Stomach smooth muscle (tissue), 2 donors: Measurements from ENCODE around the gene PLD4.

Experiments
- H3K27ac ChIP-seq: one replicate; pipeline ENCODE4 v1.7.0; 2013; ENCODE audit warnings: mild to moderate bottlenecking, low read length, inconsistent platforms
- H3K27me3 ChIP-seq, 2 donors: one replicate each; pipeline ENCODE4 v1.7.0; 2013; ENCODE audit warnings: low read length in 2 of 2; ENCODE audit not compliant: insufficient read depth in 2 of 2, control insufficient read depth in 1 of 2
- H3K36me3 ChIP-seq, 2 donors: one replicate each; pipeline ENCODE4 v1.7.0; 2013; ENCODE audit warnings: low read length in 2 of 2; ENCODE audit not compliant: control insufficient read depth in 2 of 2, insufficient read depth in 2 of 2
- H3K4me1 ChIP-seq: one replicate; pipeline ENCODE4 v1.7.0; 2013; ENCODE audit warnings: low read length; ENCODE audit not compliant: control insufficient read depth, insufficient read depth
- H3K4me3 ChIP-seq, 2 donors: one replicate each; pipeline ENCODE4 v1.7.0; 2013; ENCODE audit warnings: low read length in 2 of 2
- H3K9ac ChIP-seq, 2 donors: one replicate each; pipeline ENCODE4 v1.7.0; 2013; ENCODE audit warnings: low read length in 2 of 2, mild to moderate bottlenecking in 1 of 2
- H3K9me3 ChIP-seq, 2 donors: one replicate each; pipeline ENCODE4 v1.7.0; 2013; ENCODE audit warnings: low read length in 2 of 2; ENCODE audit not compliant: control insufficient read depth in 2 of 2
- donor health status: healthy.
- donor health status: Pancreatic carcinoma.

PLD4 gene

GRCh38 chr14:104967386-104968152, 42.9 kb downstream of the PLD4 start:
- Histone ChIP-seq H3K27ac (peak overlapping the region; percentile 97), H3K4me1 (peaks cover 71% of the 10 kb centered on the region), H3K36me3 (peaks cover 0 to 3% of the 10 kb centered on the region in 2 donors), H3K27me3 (no peaks in the 10 kb centered on the region), H3K9ac (peak overlapping the region; percentile 47 to 59), H3K4me3 (peak overlapping the region; percentile 83 to 84), H3K9me3 (no peaks in the 10 kb centered on the region)

DNA sequence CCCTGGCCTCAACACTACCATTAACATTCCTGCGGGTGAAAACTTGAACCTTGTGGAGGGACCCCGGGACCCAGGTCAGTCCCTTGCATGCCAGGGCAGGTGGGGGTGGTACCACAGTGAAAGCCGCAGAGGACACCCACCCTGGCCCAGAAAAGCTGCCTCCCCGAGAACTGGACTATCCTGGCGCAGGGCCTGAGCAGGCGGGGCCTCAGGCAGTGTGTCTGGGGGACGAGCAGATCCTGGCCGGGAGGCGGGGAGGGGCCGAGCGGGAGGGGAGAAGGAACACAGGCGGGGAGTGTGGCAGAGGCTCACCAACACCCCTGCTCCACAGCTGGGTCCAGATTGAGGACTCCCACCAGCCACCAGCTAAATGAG, 43.5 kb downstream of the PLD4 start:
- peak overlapping the region; percentile 83 to 84 for H3K4me3 ChIP-seq
- H3K9me3 ChIP-seq = no peaks in the 10 kb centered on the region
- peaks cover 77% of the 10 kb centered on the region for H3K4me1 ChIP-seq
- peak overlapping the region; percentile 97 for H3K27ac ChIP-seq
- H3K27me3 ChIP-seq = no peaks in the 10 kb centered on the region
- peaks cover 0 to 3% of the 10 kb centered on the region in 2 donors for H3K36me3 ChIP-seq
- H3K9ac ChIP-seq = peak overlapping the region; percentile 59 to 76

DNA sequence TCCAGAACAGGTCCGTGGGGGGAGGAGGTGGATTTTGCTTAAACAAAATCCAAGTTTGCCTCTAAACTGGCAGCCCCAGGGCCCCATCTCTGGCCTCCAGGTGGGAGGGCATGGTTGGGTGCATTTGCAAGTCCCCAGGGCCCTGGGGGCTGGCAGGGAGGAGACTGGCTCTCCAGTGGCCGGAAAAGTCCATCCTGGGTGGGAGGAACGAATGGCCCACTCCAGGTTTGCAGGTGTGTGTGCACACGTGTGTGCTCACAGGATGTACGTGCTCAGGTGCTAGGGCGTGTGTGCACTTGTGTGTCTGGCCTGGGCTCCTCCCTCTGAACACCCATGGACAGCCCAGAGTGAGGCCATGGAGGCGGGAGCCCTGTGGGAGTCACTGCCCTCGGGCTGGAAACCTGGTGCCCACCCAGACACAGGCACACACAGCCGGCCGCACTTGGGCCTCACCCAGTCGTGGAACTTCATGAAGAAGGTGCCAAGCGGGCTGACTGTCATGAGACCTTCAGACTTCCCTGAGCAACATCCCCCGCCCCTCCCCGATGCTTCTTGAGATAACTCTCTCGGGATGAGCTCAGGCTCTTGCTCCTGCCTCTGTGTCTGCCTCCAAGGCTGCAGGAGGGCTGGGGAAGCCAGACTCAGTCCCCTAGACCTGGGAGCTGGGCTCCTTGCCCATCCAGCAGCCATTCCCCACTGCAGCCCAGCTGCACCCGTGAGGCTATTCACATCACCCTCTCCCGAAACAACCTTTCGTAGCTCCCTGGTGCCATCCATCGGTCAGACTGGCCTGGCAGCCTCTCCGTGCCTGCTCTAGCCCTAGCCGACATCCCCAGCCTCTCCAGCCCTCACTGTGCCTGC, 44.1 kb downstream of the PLD4 start:
- H3K4me1 ChIP-seq = peaks cover 83% of the 10 kb centered on the region
- peak overlapping the region; percentile 83 to 84 for H3K4me3 ChIP-seq
- peaks cover 0 to 3% of the 10 kb centered on the region in 2 donors for H3K36me3 ChIP-seq
- H3K9ac ChIP-seq = peak overlapping the region; percentile 76 to 77
- no peaks in the 10 kb centered on the region for H3K27me3 ChIP-seq
- H3K9me3 ChIP-seq = no peaks in the 10 kb centered on the region
- peak overlapping the region; percentile 97 for H3K27ac ChIP-seq

DNA sequence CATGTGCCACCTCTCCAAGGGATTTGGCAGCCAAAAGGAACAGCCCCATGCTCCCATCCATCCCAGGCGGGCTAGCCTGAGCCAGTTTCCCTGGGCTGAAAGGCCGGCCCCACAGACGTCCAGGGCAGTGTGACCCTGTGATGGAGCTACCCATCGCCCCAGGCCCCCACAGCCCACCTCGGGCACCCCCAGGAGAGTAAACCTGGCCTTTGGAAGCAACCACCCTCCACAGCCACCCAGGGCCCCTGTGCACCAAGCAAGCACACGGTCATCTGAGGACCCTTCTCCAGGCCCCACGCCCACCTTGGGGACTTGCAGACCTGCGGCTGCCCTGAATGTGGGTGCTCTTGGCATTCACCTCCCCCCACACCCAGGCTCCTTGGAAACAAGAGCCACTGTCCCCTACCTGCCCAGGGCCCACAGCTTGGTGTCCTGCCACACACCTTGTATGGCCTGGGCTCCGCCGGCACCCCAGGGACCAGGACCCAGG, 45.1 kb downstream of the PLD4 start:
- Histone ChIP-seq H3K4me3 (peak overlapping the region; percentile 83 to 84), H3K9me3 (no peaks in the 10 kb centered on the region), H3K27me3 (no peaks in the 10 kb centered on the region), H3K9ac (peak overlapping the region; percentile 76 to 77), H3K36me3 (peaks cover 0 to 3% of the 10 kb centered on the region in 2 donors), H3K4me1 (peaks cover 92% of the 10 kb centered on the region), H3K27ac (peak overlapping the region; percentile 97)

- H3K9ac ChIP-seq = peak overlapping the region; percentile 76 to 77
- peaks cover 97% of the 10 kb centered on the region for H3K4me1 ChIP-seq
- H3K4me3 ChIP-seq = peak overlapping the region; percentile 83 to 84
Observed at GRCh38 chr14:104970231-104971068, 45.8 kb downstream of the PLD4 start.

DNA sequence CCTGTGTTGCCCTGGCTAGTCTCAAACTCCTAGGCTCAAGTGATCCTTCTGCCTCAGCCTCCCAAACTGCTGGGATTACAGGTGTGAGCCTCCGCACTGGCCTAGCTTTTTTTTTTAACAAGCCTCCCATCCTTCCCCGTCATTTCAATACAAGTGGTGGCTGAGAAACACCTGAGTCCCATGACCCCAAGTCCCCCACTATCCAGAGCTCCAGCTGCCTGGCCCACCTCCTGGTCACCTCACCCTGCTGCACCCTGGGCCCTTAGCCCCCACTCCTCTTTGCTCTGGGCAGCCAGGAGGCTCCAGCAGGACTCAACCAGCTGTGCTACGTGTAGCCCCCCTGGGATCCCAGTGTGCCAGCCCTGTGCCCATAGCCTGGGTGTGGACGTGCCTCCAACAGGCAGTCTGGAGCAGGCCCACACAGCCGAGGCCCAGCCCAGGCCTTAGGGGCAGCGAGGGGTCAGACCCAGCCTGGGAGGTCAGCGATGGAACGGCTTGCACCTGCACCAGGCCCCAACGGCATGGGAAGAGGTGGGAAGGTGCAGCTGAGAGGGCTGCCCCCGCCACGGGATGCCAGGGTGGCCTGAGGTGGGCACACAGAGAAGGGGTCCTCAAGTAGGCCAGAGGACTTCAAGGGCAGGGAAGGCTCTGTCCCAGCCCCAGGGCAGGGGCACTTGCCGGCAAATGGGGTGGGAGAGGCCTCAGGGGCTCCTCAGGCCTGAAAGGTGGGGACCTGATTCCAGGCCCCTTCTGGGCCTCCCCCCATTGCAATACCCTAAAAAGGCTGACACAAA, 47.0 kb downstream of the PLD4 start:
- Histone ChIP-seq H3K4me3 (peak overlapping the region in 1 of 2 donors; percentile 22), H3K9ac (peak overlapping the region; percentile 62), H3K36me3 (no peaks in the 10 kb centered on the region), H3K27me3 (no peaks in the 10 kb centered on the region), H3K27ac (peak overlapping the region; percentile 97), H3K4me1 (peaks cover 98% of the 10 kb centered on the region), H3K9me3 (no peaks in the 10 kb centered on the region)

More at GRCh38 chr14:104970231-104971068, 45.8 kb downstream of the PLD4 start:
- no peaks in the 10 kb centered on the region for H3K27me3 ChIP-seq
- H3K36me3 ChIP-seq = peaks cover 0 to 1% of the 10 kb centered on the region in 2 donors
- H3K27ac ChIP-seq = peak overlapping the region; percentile 97
- no peaks in the 10 kb centered on the region for H3K9me3 ChIP-seq

DNA sequence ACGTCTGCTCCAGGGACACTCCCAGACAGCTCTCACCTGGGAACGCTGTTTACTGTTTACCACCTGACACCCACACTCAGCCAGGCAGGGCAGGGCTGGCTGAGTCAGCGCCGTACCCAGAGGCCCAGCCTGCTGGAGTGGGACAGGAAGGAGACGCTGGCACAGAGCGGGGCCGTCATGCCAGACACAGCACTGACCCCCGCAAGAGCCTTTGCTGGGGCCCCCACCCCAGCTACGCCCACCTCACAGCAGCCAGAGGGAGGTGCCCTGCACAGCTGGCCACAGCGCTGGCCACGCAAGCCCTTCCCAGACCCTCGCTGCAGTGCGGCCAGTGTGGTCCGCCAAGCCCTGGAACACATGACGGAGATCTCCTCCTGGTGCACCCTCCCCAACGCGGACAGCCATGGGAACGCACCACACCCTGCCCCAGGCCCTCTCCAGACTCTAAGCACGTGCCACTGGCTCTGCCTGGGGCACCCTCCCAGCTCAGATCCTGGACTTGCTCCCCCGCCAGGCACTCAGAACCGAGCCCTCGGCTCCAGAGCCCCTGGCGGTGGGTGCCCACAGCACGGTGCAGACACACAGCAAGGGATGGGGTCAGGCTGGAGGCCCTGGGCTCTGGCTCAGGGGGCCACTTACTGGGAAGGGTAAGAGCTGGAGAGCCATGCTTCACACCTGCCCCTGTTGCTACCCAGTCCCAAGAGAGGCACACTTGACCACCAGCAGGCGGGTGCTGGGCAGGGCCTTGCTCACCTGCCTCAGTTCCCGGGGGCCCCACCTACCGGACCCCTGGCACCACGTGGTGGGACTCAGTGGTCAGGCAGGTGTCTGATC, 47.8 kb downstream of the PLD4 start:
- Histone ChIP-seq H3K4me3 (peak overlapping the region; percentile 1 to 66), H3K9me3 (no peaks in the 10 kb centered on the region), H3K27me3 (no peaks in the 10 kb centered on the region), H3K4me1 (peaks cover 98% of the 10 kb centered on the region), H3K9ac (peak overlapping the region; percentile 62), H3K27ac (peak overlapping the region; percentile 97), H3K36me3 (no peaks in the 10 kb centered on the region)

- Histone ChIP-seq H3K4me1 (peaks cover 96% of the 10 kb centered on the region), H3K4me3 (peak overlapping the region; percentile 1 to 66), H3K27me3 (no peaks in the 10 kb centered on the region), H3K36me3 (no peaks in the 10 kb centered on the region), H3K27ac (peak overlapping the region; percentile 97), H3K9ac (peak overlapping the region; percentile 51 to 62), H3K9me3 (no peaks in the 10 kb centered on the region)
Observed at GRCh38 chr14:104973135-104973384, 48.4 kb downstream of the PLD4 start.

GRCh38 chr14:104973385-104974145, 48.9 kb downstream of the PLD4 start:
- no peaks in the 10 kb centered on the region for H3K36me3 ChIP-seq
- no peaks in the 10 kb centered on the region for H3K9me3 ChIP-seq
- peak overlapping the region; percentile 55 to 59 for H3K9ac ChIP-seq
- peak overlapping the region; percentile 97 for H3K27ac ChIP-seq
- peaks cover 93% of the 10 kb centered on the region for H3K4me1 ChIP-seq
- peak overlapping the region; percentile 46 to 66 for H3K4me3 ChIP-seq
- H3K27me3 ChIP-seq = no peaks in the 10 kb centered on the region
